NCI-H510A (cell line): Measurements from ENCODE around the gene COL5A3.
"Not testable (repeated sequence)": the region's sequence is repeated elsewhere in the genome, so short reads cannot be mapped to it uniquely, and the experiment has no call there.

Source experiments
- DNase-seq: peaks from one replicate; lab custom pipeline; 2025; lab: John Stamatoyannopoulos, UW

The COL5A3 gene

DNA sequence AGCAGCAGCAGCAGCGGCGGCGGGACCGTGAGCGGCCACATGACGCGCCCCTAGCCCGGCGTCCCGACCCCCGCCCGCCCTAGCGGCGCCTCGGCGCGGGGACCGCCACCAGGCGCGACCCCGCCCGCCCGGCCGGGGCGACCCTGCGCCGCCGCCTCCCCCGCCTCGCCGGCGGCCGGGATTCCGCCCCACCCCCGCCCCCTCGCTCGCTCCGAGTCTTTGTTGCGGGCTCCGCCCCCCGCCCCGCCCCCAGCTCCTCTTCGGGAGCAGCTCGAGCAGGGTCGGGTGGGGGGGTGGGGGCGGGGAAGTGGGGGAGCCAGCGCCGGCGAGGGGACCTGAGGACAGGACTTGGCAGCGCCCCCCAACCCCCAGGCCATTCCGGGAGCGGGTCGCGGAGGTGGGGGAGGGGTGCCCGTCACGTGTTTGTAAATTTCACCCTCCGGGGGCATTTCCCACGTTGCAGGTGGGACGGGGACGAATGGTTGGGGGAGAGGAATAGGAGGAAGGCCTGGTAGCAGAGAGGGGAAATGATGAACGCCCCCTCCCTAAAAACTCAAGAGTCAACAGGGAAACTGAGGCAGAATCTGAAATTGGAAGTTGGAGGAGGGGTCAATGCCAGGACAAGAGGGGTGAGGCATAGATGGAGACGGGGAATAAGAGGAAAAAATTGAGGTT is 73.8 kb downstream of the COL5A3 start, which contains the start of gene OLFM2:
Gene OLFM2, minus strand, starts transcription at position 190 of the 675 bp plus-strand sequence. Its CDS starts 149 bp downstream, at position 41.
- DNase-seq: no peak

- no peak for DNase-seq
Observed at GRCh38 chr19:9935506-9936325, 74.6 kb downstream of the COL5A3 start.

- no peak for DNase-seq
Observed at GRCh38 chr19:9934132-9934950, 76.0 kb downstream of the COL5A3 start.

DNA sequence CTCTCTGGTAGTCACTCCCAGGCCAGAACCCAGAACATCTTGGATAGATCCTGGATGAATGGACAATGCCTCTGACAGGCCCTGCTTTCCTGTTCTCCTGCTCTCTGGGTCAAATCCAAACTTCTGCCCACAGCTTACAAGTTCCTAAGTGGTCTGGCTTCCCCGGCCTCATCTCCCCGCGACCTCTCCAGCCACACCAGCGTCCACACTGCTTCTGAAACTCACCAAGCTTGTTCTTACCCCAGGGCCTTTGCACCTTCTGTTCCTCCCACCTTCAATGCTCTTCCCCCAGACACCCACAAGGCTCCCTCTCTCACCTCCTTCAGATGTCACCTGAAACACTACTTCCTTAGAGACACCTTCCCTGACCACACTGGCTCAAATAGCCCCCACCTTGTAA is 77.5 kb downstream of the COL5A3 start:
- DNase-seq: no peak

- DNase-seq: no peak
Observed at GRCh38 chr19:9931629-9932028, 78.7 kb downstream of the COL5A3 start.

DNA sequence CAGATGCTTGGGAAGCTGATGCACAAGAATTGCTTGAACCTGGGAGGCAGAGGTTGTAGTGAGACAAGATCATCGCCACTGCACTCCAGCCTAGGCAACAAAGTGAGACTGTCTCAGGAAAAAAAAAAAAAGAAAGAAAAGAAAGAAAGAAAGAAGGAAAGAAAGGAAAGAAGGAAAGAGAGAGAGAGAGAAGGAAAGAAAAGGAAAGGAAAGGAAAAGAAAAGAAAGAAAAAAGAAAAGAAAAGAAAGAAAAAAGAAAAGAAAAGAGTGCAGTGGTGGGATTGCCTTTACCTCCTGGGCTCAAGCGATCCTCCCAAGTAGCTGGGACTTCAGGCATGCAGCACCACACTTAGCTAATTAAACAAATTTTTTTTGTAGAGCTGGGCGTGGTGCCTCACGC is 86.9 kb downstream of the COL5A3 start:
- DNase-seq: no peak

DNA sequence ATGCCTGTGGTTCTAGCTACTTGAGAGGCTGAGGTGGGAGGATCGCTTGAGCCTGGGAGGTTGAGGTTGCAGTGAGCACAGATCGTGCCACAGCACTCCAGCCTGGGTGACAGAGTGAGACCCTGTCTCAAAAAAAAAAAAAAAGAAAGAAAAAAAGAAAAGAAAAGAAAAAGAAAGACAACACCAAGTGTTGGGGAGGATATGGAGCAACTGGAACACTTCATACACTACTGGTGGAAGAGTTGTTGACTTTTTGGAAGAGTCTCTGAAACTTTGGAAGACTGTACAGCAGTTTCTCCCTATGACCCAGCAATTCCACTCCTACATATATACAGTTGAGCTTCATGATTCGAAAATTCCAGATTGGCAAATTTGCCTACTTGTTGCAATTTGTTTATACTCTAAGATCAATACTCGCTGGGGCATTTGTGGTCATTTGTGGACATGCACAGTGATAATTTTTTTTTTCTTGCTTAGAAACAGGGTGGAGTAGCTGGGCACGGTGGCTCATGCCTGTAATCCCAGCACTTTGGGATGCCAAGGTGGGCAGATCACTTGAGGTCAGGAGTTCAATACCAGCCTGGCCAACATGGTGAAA is 87.4 kb downstream of the COL5A3 start:
- not testable (repeated sequence) for DNase-seq

DNA sequence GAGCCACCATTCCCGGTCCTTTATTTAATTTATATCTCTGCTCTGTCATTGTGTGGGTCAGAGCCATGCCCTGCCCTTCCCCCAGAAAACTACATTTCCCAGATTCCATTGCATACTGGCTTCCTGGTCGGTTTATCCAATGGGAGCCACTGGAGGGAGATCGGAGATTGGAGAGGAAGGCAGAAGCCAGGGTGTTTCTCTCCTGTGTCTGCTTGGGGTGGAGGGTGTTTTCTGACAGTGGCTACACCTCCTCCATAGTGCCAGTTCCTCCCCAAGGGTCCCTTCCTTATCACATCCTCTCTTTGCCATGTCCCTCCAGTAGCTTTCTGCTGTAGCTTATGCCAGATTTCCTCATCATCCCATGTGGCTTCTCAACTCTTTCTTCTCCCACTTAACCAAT is 93.0 kb downstream of the COL5A3 start:
- DNase-seq: no peak

DNA sequence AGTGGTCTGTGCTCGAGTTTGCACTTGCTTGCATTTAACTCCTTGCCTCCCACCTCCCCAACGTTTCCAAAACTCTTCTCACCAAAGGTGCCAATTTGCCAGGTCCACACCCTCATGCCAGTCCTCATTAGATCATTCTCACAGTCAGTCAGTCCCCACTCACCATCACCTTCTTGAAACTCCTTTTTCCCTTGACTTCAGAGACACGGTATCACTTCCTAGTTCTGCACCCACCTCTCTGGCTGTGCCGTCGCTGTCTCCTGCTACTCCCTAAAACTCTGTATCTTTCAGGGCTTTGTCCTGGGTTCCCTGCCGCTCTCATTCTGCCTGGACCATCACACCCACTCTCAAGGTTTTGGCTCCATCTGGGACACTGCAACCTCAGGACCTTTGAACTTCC is 93.6 kb downstream of the COL5A3 start:
- DNase-seq: no peak

- no peak for DNase-seq
Observed at GRCh38 chr19:9914315-9915207, 95.7 kb downstream of the COL5A3 start.

DNA sequence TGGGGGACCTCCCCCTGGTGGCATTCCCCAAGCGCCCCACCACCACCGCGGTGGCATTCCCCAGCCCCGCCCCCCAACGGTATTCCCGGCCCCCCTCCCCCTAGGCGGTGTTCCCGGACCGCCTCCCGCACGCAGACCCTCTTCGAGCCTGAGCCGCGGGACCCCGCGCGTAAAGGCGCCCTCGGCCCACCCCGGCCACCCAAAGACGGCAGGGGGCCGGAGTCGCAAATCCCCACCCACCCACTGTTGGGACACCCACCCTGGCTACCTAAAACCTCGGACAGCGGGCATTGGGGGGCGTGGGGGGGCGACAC is 96.3 kb downstream of the COL5A3 start:
- no peak for DNase-seq

DNA sequence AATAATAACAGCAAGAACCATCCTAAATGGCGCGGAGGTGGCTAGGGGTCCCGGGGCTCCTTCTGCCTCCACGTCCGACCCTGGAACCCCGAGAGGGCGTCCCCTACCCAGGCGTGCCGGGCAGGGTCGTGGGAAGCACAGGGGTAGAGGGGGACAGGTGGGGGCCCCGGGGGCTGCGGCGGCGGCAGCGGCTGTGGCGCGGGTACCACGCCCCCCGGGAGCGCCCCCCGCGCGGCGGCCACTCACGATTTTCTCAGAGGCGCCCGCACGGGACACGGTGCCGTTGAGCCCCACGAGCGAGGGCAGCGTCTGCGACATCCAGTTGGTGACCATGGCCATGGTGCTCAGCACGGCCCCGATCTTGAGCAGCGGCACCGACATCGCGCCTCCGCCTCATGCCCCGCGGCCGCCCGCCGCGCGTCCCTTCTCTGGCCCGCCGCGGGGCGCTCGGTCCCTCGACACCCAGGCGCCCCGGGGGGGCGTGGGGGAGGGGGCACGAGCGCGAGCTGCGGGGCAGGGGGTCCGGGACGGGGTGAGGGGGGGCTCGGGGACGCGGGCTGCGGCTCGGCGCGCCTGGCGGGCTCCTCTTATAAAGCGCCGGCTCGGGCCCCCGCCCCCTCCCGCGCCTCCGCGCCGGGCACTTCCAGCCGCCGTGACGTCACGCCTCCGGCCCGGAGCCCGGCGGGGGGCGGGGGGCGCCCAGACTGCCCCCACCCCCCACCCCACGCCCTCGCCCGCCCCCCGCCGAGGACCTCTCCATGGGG is 96.9 kb downstream of the COL5A3 start:
- no peak for DNase-seq

- no peak for DNase-seq
Observed at GRCh38 chr19:9912551-9913236, 97.6 kb downstream of the COL5A3 start.

DNA sequence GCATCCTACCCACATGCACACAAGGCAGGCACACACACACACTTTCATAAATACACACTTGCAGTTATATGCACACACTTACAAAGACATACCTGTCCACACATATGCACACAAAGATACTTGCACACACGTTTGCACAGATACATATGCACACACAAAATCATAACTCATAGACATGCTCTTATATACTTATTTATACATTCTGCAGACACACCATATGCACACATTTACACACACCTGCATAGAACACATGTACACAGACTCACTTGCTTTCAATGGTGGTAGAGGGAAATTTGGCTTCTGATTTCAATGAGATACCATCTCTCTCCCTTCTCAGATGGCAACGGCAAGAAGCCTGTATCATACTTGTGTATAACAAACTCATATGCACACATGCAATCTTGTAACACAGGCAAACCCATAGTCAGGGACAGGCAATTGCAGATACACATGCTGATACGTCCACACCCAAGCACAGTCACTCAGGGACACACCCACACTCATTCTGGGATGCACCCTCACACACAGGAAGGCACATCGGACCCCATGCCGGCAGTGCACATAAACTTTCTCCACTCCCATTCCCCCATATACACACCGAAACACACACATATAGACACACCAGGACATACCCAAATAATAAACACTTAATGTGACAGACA is 98.6 kb downstream of the COL5A3 start:
- no peak for DNase-seq

- no peak for DNase-seq
Observed at GRCh38 chr19:9910625-9911024, 99.7 kb downstream of the COL5A3 start.
